ENCODE data around the gene CXXC5. TPM values are rescaled to one million over a fixed set of nuclear protein-coding genes. Genes with fewer than 3 reads are reported as not detected.

CXXC5 gene
- total RNA-seq, 1 experiment from 2014 or later: 205 TPM

GRCh38 chr5:139651043-139651834 is 3.1 kb downstream of the CXXC5 start:
- DNase-seq (ENCODE audit: low read depth): no peak

DNA sequence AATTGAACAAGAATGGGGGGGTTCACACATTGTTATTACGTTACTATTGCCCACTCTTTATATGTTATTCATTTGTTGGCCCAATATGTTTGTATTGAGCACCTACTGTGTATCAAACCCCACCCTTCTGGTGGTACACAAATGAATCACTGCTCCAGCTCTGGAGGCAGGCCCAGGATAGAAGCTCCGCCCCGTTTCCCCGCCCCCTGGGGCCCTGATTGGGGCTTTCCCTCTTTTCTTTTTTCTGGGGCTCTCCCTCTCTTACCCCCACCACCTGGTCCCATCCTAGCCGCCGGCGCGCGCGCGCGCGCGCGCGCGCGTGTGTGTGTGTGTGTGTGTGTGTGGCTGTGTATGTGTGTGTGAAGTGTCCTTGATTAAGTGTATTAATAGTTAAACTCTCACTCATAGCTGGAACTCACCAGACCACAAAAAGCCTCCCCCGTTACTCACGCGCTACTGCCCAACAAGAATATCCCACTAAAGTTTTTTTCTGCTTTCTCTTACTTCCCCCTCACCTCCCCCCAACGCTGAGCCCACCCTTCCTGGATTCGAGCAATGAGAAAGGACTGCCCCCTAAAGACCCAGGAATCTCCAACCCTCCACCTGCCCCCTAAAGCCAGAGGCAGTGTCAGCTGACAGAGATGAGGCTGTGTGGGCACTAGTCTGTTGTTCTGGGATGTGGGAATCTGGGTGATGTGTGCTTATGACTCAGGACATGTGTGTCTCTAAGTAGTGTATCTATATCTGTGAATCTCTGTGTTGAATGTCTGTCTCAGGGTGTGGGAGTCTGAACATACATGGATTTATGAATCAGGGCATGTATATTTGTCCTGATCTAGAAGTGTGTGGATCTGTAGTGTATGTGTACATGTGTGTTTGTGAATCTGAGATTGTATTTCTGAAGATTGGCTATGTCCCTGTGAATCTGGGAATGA is 4.0 kb downstream of the CXXC5 start:
- DNase-seq (ENCODE audit: low read depth): peak; percentile 91

DNA sequence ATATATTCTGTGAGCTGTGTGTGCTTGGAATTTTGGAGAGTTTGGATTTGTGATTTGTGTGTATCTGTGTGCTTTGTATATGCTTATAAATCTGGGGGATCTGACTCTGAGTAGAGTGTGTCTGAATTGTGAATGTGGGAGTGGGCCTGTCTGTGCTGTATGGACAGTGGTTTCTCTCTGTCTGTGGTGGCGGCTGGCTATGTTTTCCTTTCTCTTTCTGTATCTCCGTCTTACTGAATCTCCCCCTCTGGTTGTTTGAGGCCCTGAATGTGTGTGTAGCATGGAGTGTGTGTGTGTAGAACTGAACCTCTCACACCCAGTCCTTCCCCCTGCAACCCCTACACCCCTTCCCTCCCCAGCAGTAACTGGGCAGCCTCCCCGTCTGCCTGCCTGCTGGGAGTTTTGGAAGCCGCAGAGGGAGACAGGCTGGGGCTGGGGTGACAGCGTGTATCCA is 4.7 kb downstream of the CXXC5 start:
- no peak for DNase-seq (ENCODE audit: low read depth)

GRCh38 chr5:139653616-139654015 is 5.5 kb downstream of the CXXC5 start:
- DNase-seq (ENCODE audit: low read depth): peak; percentile 59

DNA sequence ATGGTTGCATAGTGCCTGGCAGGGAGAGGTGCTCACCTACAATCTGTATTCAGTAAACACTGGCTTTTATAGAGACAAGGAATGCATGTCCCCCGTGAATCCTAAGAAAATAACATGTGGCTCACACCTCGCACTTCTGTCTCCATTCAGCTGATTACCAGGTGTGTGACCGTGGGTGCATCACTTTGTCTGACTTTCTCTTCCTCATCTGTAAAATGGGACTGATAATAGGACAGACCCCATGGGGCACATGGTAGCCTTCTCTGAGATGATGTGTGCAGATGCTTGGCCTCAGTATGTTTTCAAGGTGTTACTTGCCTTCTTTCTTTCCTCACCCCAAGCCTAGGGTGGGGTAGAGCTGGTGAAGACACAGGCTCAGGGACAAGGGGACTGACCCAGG is 6.3 kb downstream of the CXXC5 start:
- no peak for DNase-seq (ENCODE audit: low read depth)

GRCh38 chr5:139654871-139655491 is 6.8 kb downstream of the CXXC5 start:
- DNase-seq (ENCODE audit: low read depth): peak; percentile 45

DNA sequence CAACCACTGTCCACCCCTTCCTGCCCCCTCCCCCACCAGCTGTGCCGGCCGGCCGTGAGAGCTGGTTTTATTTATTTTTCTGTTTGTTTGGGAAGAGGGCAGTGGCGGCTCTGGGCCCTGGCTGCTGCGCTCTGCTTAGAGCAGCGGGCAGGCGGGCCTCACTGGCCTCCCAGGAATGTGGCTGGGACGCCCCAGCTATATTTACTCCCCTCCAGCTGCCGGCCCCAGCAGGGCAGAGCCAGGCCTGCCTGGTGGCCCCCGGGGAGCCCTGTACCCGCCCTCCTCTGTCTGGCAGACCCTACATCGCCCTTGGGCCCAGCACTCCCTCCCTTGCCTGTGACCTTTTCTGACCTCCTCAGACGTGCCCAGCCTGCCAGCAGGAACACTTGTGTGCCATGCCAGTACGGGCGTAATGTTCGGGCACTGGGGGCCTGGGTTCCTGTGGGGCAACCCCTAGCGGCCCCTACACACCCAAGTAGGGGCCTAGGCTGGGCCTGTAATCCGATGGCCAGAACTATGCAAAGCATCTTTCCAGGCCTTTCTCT is 7.7 kb downstream of the CXXC5 start:
- DNase-seq (ENCODE audit: low read depth): peak; percentile 45

GRCh38 chr5:139657363-139658321 is 9.5 kb downstream of the CXXC5 start:
- peak; percentile 78 for DNase-seq (ENCODE audit: low read depth)

- peak; percentile 87 for DNase-seq (ENCODE audit: low read depth)
Measured at GRCh38 chr5:139658501-139658927, 10.4 kb downstream of the CXXC5 start.

DNA sequence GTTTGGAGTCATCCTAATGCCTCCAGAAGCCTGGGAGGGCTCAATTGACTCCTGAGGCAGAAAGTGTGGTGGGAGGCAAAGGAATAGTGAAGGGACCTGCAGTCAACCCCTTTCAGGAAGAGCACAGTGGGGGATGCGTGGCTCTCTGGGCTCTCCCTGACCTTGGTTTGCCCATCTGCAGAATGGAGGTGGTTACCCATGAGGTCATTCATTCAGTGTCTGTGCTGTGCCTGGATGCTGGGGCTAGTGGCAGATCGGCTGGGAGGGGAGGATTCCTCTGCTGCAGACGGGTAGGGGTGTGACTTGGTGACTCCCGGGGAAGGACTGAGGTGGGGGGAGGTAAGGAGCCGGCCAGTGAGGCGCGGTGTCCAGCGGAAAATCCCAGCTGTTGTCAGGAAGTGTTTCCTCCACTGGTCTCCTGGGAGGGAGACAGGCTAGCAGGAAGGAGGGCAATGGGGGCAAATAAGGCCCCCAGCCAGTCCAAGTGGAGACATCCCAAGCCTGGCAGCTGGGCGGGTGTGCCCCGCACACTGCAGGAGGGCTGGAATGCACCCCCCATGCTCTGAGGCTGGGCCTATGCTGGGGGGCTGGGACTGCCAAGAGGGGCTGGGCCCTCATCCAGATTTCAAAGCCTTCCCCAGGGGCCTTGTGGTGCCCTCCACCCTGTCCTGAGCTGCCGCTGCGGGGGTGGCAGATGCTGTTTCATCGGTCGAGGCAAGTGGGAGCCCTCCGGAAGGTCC is 10.9 kb downstream of the CXXC5 start:
- DNase-seq (ENCODE audit: low read depth): peak; percentile 92

GRCh38 chr5:139659695-139660101 is 11.5 kb downstream of the CXXC5 start:
- peak; percentile 67 for DNase-seq (ENCODE audit: low read depth)

GRCh38 chr5:139660105-139660922 is 12.2 kb downstream of the CXXC5 start:
- peak; percentile 88 for DNase-seq (ENCODE audit: low read depth)

DNA sequence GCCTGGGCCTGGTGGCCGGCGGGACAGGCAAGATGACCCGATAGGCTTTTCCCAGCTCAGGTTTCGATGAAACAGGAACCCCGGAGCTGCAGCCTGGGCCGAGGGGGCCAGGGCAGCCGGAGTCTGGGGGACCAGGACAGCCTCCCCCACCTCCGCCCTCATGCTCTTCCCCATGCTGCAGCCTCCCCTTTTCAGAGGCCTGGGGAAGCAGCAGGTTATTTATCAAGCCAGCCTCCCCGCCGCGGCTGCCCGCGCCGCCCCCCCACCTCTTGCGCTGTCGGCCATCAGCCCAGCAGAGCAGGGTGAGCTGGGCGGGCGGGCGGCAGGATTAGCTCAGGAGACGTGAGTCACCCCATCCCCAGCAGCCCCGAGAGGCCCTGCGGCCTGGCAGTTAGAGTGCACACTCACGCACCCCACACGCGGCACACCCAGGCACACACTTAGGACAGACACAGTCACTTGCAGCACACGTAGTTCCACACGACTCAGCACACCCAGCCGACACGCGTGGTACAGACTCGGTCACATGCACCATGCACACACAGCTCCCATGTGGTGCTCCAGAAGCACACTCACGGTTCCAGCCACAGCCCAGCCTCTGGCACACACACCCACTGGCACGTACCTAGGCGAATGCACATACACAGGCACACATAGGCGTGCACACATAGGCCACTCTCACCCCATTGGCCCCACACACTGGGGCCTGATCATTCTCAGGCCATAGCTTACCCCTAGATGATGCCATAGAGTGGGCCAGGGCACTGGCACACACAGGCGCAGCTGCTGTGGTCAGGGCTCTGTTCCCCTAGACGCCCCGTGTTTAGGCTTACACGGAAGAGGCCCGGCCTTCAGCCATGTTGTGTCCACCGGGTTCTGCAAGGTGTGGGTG is 13.0 kb downstream of the CXXC5 start:
- peak; percentile 99 for DNase-seq (ENCODE audit: low read depth)

GRCh38 chr5:139662617-139663016 is 14.5 kb downstream of the CXXC5 start:
- no peak for DNase-seq (ENCODE audit: low read depth)

- DNase-seq (ENCODE audit: low read depth): no peak
Measured at GRCh38 chr5:139663207-139664085, 15.3 kb downstream of the CXXC5 start.

DNA sequence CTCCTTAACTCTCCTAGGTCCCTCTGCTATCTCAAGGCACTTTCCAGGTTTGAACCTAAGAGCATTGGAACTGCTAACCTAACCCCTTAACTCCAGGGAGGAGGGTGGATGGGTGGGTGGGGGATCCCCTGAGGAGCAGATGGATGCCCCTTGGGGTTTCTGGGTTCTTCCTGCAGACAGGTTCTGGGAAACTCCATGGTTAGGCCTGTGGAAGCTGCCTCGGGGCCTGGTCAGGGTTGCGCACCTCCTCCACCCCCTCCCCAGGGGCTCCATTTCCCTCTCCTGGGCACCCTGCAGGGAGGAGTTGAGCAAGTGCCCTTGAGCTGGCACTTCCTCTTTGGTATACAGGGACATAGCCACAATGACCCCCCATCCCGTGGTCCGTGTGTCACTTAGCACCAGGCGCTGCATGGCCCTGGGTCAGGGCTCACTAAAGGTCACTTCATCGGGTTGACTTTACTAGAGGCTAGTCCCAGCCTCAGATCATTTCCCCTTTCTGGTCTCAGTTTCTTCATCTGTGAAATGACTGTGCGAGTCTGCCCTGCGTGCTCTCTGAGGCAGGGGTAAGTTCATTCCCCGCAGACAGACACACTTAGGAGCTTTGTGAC is 16.0 kb downstream of the CXXC5 start:
- no peak for DNase-seq (ENCODE audit: low read depth)

Data from Daoy (cell line).